Esophagus squamous epithelium (tissue), 4 donors: ENCODE results near the gene SCML1.

Source experiments
- CTCF ChIP-seq, 6 experiments: fragments of 450-650 bp in 4 of 6; fragments of 200-600 bp in 2 of 6; sonication (generic) in 2 of 6; IDR thresholded peaks; one replicate each; pipeline ENCODE4 v1.5.1; 2016 to 2019; ENCODE audit warnings: antibody characterized with exemption in 6 of 6, mild to moderate bottlenecking in 4 of 6, moderate library complexity in 4 of 6
- POLR2A ChIP-seq, 4 donors: fragments of 450-650 bp; IDR thresholded peaks; one replicate each; pipeline ENCODE4 v1.6.1; 2017; ENCODE audit warnings: antibody characterized with exemption in 4 of 4, mild to moderate bottlenecking in 4 of 4, moderate library complexity in 3 of 4

- TF ChIP-seq CTCF (IDR thresholded peaks at IDR 0.05) (no peak), POLR2A (IDR thresholded peaks at IDR 0.05) (no peak)
Observed at GRCh38 chrX:17705211-17705610, 32.1 kb upstream of the SCML1 start.
